Measurements from ENCODE around the gene EXOG.

GRCh38 chr3:38538773-38539353 lies 42.7 kb downstream of the EXOG start:
- TF ChIP-seq CTCF (IDR thresholded peaks at IDR 0.05) (no peak), POLR2A (IDR thresholded peaks at IDR 0.05) (no peak)

Measured in suprapubic skin (tissue), 3 donors.